ENCODE results near the gene ZCWPW1.

ZCWPW1 gene

DNA sequence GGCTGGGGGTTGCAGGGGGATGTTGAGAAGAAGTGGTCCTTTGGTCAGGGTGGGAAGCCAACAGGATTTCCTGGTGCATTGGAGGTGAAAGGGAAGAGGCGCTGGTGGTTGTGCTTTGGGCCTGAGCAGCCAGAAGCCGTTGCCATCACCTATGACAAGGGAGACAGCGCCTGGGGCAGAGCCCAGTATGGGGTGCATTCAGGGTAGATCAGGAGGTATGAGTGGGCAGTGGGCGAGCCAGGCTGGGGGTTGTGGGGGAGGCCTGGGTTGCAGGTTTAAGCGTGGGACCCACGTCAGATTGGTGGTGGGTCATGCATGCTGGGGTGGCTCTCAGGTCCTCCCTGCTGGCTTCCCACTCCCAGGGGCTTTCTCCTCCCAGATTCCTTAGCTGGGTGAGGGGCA lies 76.8 kb downstream of the ZCWPW1 start:
- DNase-seq = no peak

Data from retina (tissue), 1 donor.